Neutrophil (primary cell): ENCODE results near the gene ELOB.

ENCODE experiments used
- H3K27ac ChIP-seq: fragments of 200-600 bp; sonication (generic); 2 replicates; pipeline ENCODE4 v1.5.1; 2016; ENCODE audit warnings: mild to moderate bottlenecking, moderate library complexity
- H3K27me3 ChIP-seq: fragments of 200-600 bp; sonication (generic); 2 replicates; pipeline ENCODE4 v1.6.0; 2016; ENCODE audit warnings: mild to moderate bottlenecking
- H3K36me3 ChIP-seq: fragments of 200-600 bp; sonication (generic); 2 replicates; pipeline ENCODE4 v1.5.1; 2017
- H3K4me1 ChIP-seq, 2 experiments: fragments of 200-600 bp in 1 of 2; sonication (generic) in 1 of 2; 1 replicate in 1 of 2; 2 replicates in 1 of 2; pipeline versions ENCODE4 v1.5.1 to v1.6.1; 2013 to 2016; ENCODE audit warnings: low read depth in 1 of 2, low read length in 1 of 2, mild to moderate bottlenecking in 1 of 2, moderate library complexity in 1 of 2; ENCODE audit not compliant: control insufficient read depth in 1 of 2, insufficient read depth in 1 of 2
- H3K4me3 ChIP-seq, 2 experiments: fragments of 200-600 bp in 1 of 2; sonication (generic) in 1 of 2; 1 replicate in 1 of 2; 2 replicates in 1 of 2; pipeline ENCODE4 v1.5.1; 2013 to 2016; ENCODE audit warnings: low read depth in 1 of 2, low read length in 1 of 2, mild to moderate bottlenecking in 1 of 2, moderate library complexity in 1 of 2
- H3K9me3 ChIP-seq: fragments of 200-600 bp; sonication (generic); 2 replicates; pipeline ENCODE4 v1.5.1; 2016
- CTCF ChIP-seq: fragments of 200-600 bp; sonication (generic); IDR thresholded peaks from 2 replicates; pipeline ENCODE4 v1.5.1; 2016; ENCODE audit warnings: antibody characterized with exemption

The ELOB gene

DNA sequence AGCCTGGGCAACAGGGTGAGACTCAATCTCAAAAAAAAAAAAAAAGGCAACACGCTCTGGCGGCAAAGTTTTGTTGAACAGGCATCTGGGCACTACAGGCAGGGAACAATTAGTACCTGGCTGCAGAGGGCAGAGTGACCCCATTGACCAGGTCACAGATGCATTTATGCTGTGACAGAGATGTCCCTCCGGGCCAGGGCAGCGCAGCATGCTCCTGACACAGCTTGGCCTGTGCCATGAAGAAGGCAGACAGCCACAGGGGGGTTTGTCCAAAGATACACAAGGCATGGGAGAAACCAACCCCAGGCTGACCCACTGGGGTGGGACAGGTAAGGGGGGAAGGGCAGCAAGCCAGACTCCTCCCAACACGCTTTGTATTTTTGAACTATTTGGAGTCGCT is 32.4 kb downstream of the ELOB start:
- H3K4me3 ChIP-seq: no peak overlapping the region
- H3K36me3 ChIP-seq: no peaks in the 10 kb centered on the region

GRCh38 chr16:2743007-2743810 is 33.9 kb downstream of the ELOB start:
- Histone ChIP-seq H3K27ac (no peak overlapping the region), H3K4me3 (no peak overlapping the region), H3K36me3 (no peaks in the 10 kb centered on the region), H3K4me1 (no peaks in the 10 kb centered on the region), H3K9me3 (no peaks in the 10 kb centered on the region), H3K27me3 (no peaks in the 10 kb centered on the region)
- no peak for TF ChIP-seq CTCF

More for the DNA sequence above, 32.4 kb downstream of the ELOB start:
- Histone ChIP-seq H3K9me3 (no peaks in the 10 kb centered on the region), H3K4me1 (no peaks in the 10 kb centered on the region), H3K27me3 (no peaks in the 10 kb centered on the region), H3K27ac (no peak overlapping the region)
- no peak for TF ChIP-seq CTCF

DNA sequence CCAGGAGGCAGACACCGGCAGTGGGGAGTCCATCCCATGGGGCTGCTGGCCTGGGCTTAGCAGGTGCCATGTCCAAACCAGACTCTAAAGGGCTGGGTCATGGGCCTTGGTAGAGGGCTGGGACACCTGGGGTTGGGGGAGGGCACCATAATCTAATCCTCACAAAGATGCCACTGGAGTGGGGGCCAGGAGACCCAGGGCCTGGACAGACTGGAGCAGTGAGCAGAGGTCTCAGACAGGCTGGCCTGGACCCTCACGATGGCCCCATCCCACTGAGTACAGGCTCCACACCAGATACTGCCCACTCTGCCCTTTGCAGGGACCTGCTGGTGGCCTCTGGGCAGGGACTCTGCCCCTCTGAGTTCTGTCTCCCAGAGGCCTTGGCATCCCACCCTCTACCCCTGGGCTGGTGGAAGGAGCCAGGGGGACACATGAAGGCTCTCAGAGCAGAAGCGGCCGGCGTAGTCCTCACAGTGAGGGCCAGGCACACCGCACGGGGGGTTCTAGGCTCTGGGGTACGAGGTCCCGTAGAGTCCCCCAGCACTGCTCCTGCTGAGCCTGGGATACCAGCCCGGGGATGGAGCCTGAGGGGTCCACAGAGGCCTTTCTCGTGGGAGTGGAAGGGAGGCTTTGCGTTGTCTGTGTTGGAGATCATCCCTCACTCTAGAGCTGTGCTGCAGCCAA is 34.6 kb downstream of the ELOB start:
- H3K36me3 ChIP-seq: no peaks in the 10 kb centered on the region
- no peak overlapping the region for H3K27ac ChIP-seq
- TF ChIP-seq CTCF: no peak
- H3K4me3 ChIP-seq: no peak overlapping the region
- H3K4me1 ChIP-seq: no peaks in the 10 kb centered on the region
- H3K27me3 ChIP-seq: no peaks in the 10 kb centered on the region
- no peaks in the 10 kb centered on the region for H3K9me3 ChIP-seq

- no peak for TF ChIP-seq CTCF
- H3K36me3 ChIP-seq: no peaks in the 10 kb centered on the region
- no peak overlapping the region for H3K27ac ChIP-seq
- H3K27me3 ChIP-seq: no peaks in the 10 kb centered on the region
- no peak overlapping the region for H3K4me3 ChIP-seq
- H3K4me1 ChIP-seq: no peaks in the 10 kb centered on the region
- H3K9me3 ChIP-seq: no peaks in the 10 kb centered on the region
Measured at GRCh38 chr16:2741168-2741567, 35.9 kb downstream of the ELOB start.

DNA sequence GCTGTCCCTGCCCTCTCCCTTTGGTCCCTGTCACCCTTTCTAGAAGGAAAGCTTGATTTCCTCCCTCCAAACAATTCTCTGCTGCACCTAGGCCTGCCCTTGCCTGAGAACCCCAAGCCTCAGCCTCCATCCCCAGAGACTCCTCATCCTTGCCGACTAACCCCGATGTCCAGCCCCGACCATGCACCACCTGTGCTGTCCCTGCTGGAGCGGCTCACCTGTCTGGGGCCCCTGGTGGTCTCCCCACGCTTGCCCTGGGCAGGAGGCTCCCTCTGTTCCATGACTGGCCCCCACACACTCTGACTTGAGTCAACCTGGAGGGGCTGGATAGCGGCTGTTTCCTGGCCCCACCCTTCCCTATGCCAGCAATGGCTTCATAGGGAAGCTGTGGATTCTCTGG is 36.6 kb downstream of the ELOB start:
- TF ChIP-seq CTCF: no peak
- H3K27ac ChIP-seq: no peak overlapping the region
- no peaks in the 10 kb centered on the region for H3K9me3 ChIP-seq
- no peaks in the 10 kb centered on the region for H3K4me1 ChIP-seq
- no peaks in the 10 kb centered on the region for H3K36me3 ChIP-seq
- H3K4me3 ChIP-seq: no peak overlapping the region
- no peaks in the 10 kb centered on the region for H3K27me3 ChIP-seq
